ENCODE results near the gene SIGLEC6. TPM values are rescaled to one million over a fixed set of nuclear protein-coding genes. Genes with fewer than 3 reads are reported as not detected.

SIGLEC6 gene
- polyA plus RNA-seq, 3 donors, result 0.04 TPM; not detected in 2

DNA sequence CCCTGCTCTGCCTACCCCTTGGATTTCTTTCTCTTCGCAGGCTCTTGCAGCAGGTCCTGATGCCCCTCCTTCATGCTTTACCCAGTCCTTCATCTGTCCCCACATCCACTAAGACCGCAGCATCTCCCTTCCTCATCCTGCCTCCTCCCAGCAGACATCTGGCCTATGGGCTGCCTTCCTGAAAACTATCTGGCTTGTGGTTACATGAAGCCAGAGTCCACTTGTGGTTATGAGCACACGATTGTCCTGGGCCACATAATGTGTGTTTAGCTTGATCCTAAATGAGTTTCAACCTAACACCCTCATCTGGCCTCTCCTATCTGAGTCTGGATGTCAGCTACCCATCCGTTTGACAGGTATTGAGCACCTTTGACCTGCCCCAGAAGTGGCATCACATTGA, 34.1 kb upstream of the SIGLEC6 start:
- Histone ChIP-seq H4K20me1 (ENCODE audit: insufficient read depth, low read length) (no peaks in the 10 kb centered on the region), H3K27ac (ENCODE audit: low read depth in 1 of 2, low read length in 2 of 2) (no peak overlapping the region), H3K27me3 (ENCODE audit: control insufficient read depth in 2 of 2, insufficient read depth in 2 of 2, low read length in 2 of 2) (no peaks in the 10 kb centered on the region), H3K4me2 (replicated peaks; ENCODE audit: extremely low read depth, low read length, poor library complexity, severe bottlenecking) (no peak overlapping the region), H3K79me2 (ENCODE audit: insufficient read depth, low read length) (no peaks in the 10 kb centered on the region), H3K36me3 (replicated peaks in 1 of 2; ENCODE audit: control insufficient read depth in 1 of 2, insufficient read depth in 2 of 2, low read length in 2 of 2) (no peaks in the 10 kb centered on the region), H3K4me1 (ENCODE audit: control insufficient read depth in 1 of 2, insufficient read depth in 2 of 2, low read length in 2 of 2) (peaks cover 25 to 32% of the 10 kb centered on the region in 2 donors), H2AFZ (ENCODE audit: insufficient read depth, low read depth, low read length, poor library complexity, severe bottlenecking) (peak overlapping the region; percentile 46), H3K4me3 (replicated peaks in 1 of 3; ENCODE audit: low read depth in 2 of 3, low read length in 3 of 3) (peak overlapping the region in 1 of 3 experiments; percentile 43), H3K9ac (ENCODE audit: insufficient read depth, low read length, poor library complexity, severe bottlenecking) (no peak overlapping the region), H3K9me3 (replicated peaks in 1 of 2; ENCODE audit: control insufficient read depth in 1 of 2, insufficient read depth in 1 of 2, low read length in 2 of 2) (no peaks in the 10 kb centered on the region)
- TF ChIP-seq, protein P1, sequence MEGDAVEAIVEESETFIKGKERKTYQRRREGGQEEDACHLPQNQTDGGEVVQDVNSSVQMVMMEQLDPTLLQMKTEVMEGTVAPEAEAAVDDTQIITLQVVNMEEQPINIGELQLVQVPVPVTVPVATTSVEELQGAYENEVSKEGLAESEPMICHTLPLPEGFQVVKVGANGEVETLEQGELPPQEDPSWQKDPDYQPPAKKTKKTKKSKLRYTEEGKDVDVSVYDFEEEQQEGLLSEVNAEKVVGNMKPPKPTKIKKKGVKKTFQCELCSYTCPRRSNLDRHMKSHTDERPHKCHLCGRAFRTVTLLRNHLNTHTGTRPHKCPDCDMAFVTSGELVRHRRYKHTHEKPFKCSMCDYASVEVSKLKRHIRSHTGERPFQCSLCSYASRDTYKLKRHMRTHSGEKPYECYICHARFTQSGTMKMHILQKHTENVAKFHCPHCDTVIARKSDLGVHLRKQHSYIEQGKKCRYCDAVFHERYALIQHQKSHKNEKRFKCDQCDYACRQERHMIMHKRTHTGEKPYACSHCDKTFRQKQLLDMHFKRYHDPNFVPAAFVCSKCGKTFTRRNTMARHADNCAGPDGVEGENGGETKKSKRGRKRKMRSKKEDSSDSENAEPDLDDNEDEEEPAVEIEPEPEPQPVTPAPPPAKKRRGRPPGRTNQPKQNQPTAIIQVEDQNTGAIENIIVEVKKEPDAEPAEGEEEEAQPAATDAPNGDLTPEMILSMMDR (IDR thresholded peaks at IDR 0.05), result no peak
- intact Hi-C loops (cut with micrococcal nuclease), result no loop called here
- no peak for DNase-seq
- WGBS (ENCODE audit: insufficient coverage), result 12% methylated on average over 3 of the region's 4 CpGs
- H3K27me3 Mint-ChIP-seq (ENCODE audit: low read depth in 3 of 3), result peaks cover 7 to 16% (median 15%) of the 10 kb centered on the region in 3 donors
- H3K27ac Mint-ChIP-seq, result no peak overlapping the region
- H3K9me3 Mint-ChIP-seq, result peaks cover 0 to 3% (median 0%) of the 10 kb centered on the region in 7 donors
- H3K36me3 Mint-ChIP-seq, result no peaks in the 10 kb centered on the region
- peaks cover 37% of the 10 kb centered on the region for H3K4me1 Mint-ChIP-seq
- peak overlapping the region in 1 of 2 donors; percentile 32 for H3K4me3 Mint-ChIP-seq

DNA sequence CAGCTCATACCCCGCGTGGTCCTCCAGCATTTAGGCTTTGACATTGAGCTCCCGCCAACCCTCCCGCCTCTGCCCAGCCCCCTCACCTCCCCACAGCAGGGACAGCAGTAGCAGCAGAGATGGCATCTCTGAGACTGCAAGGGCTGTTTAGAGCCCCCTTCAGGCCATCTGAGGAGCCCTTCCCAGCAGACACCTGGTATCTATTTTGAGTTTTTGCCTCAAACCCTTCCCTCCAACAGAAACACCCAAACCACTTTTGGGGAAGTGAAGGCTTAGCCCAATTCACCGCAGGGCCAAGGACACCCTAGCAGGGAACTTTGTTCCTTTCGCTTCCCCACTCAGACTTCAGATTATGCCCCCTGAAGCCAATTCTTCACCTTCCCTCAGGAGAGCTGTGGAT, 33.3 kb upstream of the SIGLEC6 start:
- Histone ChIP-seq H3K9ac (ENCODE audit: insufficient read depth, low read length, poor library complexity, severe bottlenecking) (no peak overlapping the region), H4K20me1 (ENCODE audit: insufficient read depth, low read length) (no peaks in the 10 kb centered on the region), H3K4me1 (ENCODE audit: control insufficient read depth in 1 of 2, insufficient read depth in 2 of 2, low read length in 2 of 2) (peaks cover 24 to 34% of the 10 kb centered on the region in 2 donors), H3K79me2 (ENCODE audit: insufficient read depth, low read length) (no peaks in the 10 kb centered on the region), H3K4me3 (replicated peaks in 1 of 3; ENCODE audit: low read depth in 2 of 3, low read length in 3 of 3) (peak overlapping the region in 1 of 3 experiments; percentile 43), H3K27ac (ENCODE audit: low read depth in 1 of 2, low read length in 2 of 2) (no peak overlapping the region), H2AFZ (ENCODE audit: insufficient read depth, low read depth, low read length, poor library complexity, severe bottlenecking) (no peak overlapping the region), H3K36me3 (replicated peaks in 1 of 2; ENCODE audit: control insufficient read depth in 1 of 2, insufficient read depth in 2 of 2, low read length in 2 of 2) (no peaks in the 10 kb centered on the region), H3K4me2 (replicated peaks; ENCODE audit: extremely low read depth, low read length, poor library complexity, severe bottlenecking) (peak overlapping the region; percentile 17), H3K9me3 (replicated peaks in 1 of 2; ENCODE audit: control insufficient read depth in 1 of 2, insufficient read depth in 1 of 2, low read length in 2 of 2) (no peaks in the 10 kb centered on the region), H3K27me3 (ENCODE audit: control insufficient read depth in 2 of 2, insufficient read depth in 2 of 2, low read length in 2 of 2) (no peaks in the 10 kb centered on the region)
- DNase-seq, result peak; percentile 18 to 44 (median 37)
- TF ChIP-seq, protein P1 (IDR thresholded peaks at IDR 0.05), result no peak
- Mint-ChIP-seq H3K27me3 (ENCODE audit: low read depth in 3 of 3) (peaks cover 10 to 20% (median 17%) of the 10 kb centered on the region in 3 donors), H3K9me3 (peaks cover 0 to 1% (median 0%) of the 10 kb centered on the region in 7 donors), H3K27ac (peak overlapping the region in 3 of 7 donors; percentile 2 to 45 (median 18)), H3K36me3 (no peaks in the 10 kb centered on the region), H3K4me3 (peak overlapping the region in 1 of 2 donors; percentile 32), H3K4me1 (peaks cover 36% of the 10 kb centered on the region)
- intact Hi-C loops (cut with micrococcal nuclease), result no loop called here
- 20% methylated on average over 4 of the region's 6 CpGs for WGBS (ENCODE audit: insufficient coverage)
